Stimulated activated CD4-positive, alpha-beta T cell treated with anti-CD3 and anti-CD28 coated beads, TNF-alpha, amount 100 ng/mL, for 48 hours (primary cell): ENCODE measurements around the gene CASTOR2.
A peak's percentile ranks its signal among the peaks of the same experiment; 100 is the strongest.
"Not testable (repeated sequence)": the region's sequence is repeated elsewhere in the genome, so short reads cannot be mapped to it uniquely, and the experiment has no call there.

ENCODE experiments used
- DNase-seq, 3 donors: peaks; one replicate each; pipeline ENCODE4 v3.0.0-alpha.2; 2020; ENCODE audit warnings: low read depth in 3 of 3

Gene CASTOR2

GRCh38 chr7:74964511-74965119 lies at the start of gene CASTOR2:
Gene CASTOR2 (plus strand): TSS chr7:74964705. CDS start chr7:74964986, 281 bp downstream.
- DNase-seq: peak; percentile 33 to 54 (median 44)

- DNase-seq: not testable (repeated sequence)
Observed at GRCh38 chr7:74922321-74922890, 42.1 kb upstream of the CASTOR2 start.

- not testable (repeated sequence) for DNase-seq
Observed at GRCh38 chr7:74923644-74924043, 40.9 kb upstream of the CASTOR2 start.

GRCh38 chr7:74926968-74927367 lies 37.5 kb upstream of the CASTOR2 start:
- not testable (repeated sequence) for DNase-seq

GRCh38 chr7:74931563-74932328 lies 32.8 kb upstream of the CASTOR2 start:
- DNase-seq: not testable (repeated sequence)

- DNase-seq: not testable (repeated sequence)
Observed at GRCh38 chr7:74939429-74939828, 25.1 kb upstream of the CASTOR2 start.

GRCh38 chr7:74941302-74942069 lies 23.0 kb upstream of the CASTOR2 start:
- not testable (repeated sequence) for DNase-seq

- not testable (repeated sequence) for DNase-seq
Observed at GRCh38 chr7:74943923-74944322, 20.6 kb upstream of the CASTOR2 start.

- not testable (repeated sequence) for DNase-seq
Observed at GRCh38 chr7:74947741-74948140, 16.8 kb upstream of the CASTOR2 start.

GRCh38 chr7:74953774-74954173 lies 10.7 kb upstream of the CASTOR2 start:
- DNase-seq: not testable (repeated sequence)

GRCh38 chr7:74958328-74958727 lies 6.2 kb upstream of the CASTOR2 start:
- not testable (repeated sequence) for DNase-seq

- not testable (repeated sequence) for DNase-seq
Observed at GRCh38 chr7:74963704-74964510, 598 bp upstream of the CASTOR2 start.

- not testable (repeated sequence) for DNase-seq
Observed at GRCh38 chr7:74966208-74966854, 1.8 kb downstream of the CASTOR2 start.

- DNase-seq: not testable (repeated sequence)
Observed at GRCh38 chr7:74966909-74967308, 2.4 kb downstream of the CASTOR2 start.

- not testable (repeated sequence) for DNase-seq
Observed at GRCh38 chr7:74971431-74971830, 6.9 kb downstream of the CASTOR2 start.

GRCh38 chr7:74972377-74972776 lies 7.9 kb downstream of the CASTOR2 start:
- not testable (repeated sequence) for DNase-seq

GRCh38 chr7:74975959-74976358 lies 11.5 kb downstream of the CASTOR2 start:
- not testable (repeated sequence) for DNase-seq

- DNase-seq: not testable (repeated sequence)
Observed at GRCh38 chr7:74977523-74977922, 13.0 kb downstream of the CASTOR2 start.

- DNase-seq: not testable (repeated sequence)
Observed at GRCh38 chr7:74988436-74988835, 23.9 kb downstream of the CASTOR2 start.

GRCh38 chr7:74993121-74993520 lies 28.6 kb downstream of the CASTOR2 start:
- no peak for DNase-seq
